Activated CD8-positive, alpha-beta memory T cell treated with anti-CD3 and anti-CD28 coated beads for 24 hours (primary cell): ENCODE data around the gene DZIP1.

Source experiments
- DNase-seq: peaks from one replicate; pipeline ENCODE4 v3.0.0-alpha.2; 2020

The DZIP1 gene

DNA sequence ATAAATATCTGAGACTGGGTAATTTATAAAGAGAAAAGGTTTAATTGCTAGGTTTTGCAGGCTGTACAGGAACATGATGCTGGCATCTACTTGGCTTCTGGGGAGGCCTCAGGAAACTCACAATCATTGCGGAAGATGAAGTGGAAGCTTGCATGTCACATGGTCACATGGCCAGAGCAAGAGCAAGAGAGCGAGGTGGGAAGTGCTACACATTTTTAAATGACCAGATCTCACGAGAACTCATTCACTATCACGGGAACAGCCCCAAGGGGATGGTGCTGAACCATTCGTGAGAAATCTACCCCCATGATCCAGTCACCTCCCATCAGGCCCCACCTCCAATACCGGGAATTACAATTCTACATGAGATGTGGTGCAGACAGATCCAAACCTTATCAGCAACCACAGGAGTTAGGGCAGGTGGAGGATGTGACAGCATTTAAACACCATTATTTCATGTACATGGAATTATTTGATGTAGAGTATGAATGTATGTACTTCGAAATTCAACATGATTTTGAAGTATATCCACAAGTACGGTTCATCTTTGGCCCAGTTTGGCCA lies 102.5 kb downstream of the DZIP1 start:
- DNase-seq: no peak

DNA sequence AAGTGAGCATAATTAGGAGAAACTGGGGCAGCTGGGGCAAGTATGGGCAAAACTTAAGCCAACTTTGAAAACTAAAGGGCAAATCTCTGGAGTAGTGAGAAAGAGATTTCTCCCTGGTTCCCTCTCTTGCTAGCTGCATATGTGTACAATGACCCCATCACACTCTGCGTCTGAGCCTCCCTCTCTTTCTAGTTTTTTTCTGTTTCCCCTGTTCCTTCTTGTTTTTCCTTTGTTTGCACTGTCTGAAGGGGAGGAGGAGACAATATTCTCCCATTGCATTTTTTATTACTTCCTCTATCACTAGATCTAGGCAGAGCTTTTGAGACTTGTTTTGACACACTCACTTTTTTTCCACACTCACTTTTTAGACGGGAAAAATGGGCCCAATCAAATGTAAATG lies 103.2 kb downstream of the DZIP1 start:
- DNase-seq: no peak

DNA sequence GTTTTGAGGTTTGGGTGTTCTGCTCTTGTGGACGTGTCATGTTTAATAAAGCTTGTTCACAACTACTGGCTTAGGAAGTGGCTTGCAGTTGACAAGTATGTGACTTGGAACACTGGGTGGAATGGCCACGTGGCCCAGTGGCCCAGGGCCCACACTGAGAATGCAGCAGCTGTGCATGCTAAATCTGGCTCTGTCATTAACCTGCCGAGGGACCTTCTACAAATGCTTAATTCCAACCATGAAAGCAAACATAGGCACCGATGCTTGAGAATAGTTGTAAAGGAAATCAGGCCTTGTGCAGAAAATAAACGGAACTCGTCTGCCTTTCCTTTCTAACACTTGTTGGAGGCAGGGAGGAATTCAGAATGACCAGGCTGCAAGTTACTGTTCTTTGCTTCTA lies 103.6 kb downstream of the DZIP1 start:
- no peak for DNase-seq

DNA sequence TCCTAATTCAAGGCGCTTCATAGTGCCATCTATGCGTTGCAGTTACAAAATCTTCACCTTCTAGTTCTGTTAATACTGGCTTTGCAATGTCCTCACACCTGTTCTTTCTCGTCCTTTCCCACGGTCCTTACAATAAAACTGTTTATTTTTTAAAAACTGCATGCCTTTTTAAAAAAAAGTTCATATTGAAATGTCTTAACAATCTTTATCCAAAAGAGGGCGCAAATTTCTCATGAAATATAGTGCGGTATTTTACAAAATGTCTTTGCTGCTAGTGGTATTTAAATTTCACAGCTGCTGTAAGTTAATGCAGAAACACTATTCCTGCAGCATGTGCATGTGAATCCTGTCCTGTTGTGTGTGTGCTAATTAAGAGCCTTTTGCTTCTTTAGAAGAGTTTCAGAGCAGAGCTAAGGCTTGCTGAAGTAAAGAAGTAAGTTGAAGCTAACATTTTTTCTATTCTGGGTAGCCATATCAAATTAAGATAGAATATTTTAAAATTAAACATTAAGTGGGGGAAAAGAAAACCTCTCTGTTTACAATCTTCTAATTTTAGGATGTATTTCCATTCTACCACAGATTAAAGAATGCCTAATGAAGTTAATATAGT lies 107.8 kb downstream of the DZIP1 start:
- no peak for DNase-seq

DNA sequence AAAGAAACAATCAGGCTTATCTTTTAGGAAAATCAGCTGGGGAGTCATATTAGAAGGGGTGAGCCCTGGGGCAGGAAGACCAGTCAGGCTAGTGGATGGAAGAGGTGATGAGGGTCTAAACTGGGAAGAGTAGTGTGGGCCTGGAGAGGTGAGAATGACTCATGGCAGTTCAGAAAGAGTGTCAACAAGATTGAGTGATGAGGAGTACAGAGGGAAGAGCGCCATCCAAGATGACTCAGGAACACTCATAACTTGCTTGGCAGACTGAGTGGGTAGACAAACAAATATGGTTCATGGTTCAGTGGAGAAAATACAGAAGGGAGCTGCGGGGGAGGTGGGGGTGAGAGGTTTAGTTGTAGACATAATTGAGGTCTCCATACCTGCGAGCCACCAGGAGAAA lies 109.3 kb downstream of the DZIP1 start:
- no peak for DNase-seq

DNA sequence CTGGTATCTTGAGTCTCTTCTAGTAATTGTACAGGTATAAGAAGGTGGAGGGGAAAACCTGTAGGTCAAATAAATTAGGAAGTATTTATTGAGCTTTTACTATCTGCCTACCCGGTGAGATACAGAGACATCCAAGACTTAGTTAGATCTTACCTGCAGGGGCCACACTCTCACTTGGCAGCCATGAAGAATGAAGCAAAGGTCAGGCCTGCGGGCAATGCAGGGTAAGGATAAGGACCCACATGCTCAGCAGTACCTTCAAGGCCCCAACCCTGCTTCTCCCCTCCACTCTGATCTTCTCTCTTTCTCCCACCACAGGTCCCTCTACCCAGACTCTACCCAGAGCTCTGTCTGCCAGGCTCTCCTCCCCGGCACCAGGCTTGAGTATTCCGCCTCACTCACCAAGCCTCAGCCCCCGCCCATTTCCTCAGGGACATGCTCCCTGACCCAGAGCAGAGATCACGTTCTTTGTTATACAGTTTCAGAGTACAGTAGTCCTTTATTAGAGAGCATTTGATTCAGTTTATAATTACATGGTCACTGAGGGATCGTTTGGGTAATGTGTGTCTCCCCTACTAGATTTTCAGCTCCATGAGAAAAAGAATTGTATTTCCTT lies 110.9 kb downstream of the DZIP1 start:
- no peak for DNase-seq

DNA sequence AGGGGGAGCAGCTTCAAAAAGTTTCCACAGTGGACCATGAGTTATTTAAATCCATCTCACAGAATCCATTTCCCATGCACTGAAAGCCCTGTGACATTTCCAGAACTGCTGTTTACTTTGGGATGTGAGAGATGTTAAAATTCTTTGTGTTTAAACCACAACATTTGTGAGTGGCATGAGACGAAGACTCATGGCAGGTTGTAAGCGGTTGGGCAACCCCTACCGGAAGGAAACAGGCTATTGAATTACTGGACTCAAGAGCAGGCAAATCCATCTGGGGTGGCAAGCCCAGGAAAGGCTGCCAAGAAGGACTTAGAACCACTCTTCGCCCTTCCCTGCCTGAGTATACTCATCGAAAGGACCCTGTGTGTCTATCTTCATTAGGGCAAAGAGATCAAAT lies 114.3 kb downstream of the DZIP1 start:
- DNase-seq: no peak
